ENCODE results near the gene ZNF485.
"Not testable (repeated sequence)": the region's sequence is repeated elsewhere in the genome, so short reads cannot be mapped to it uniquely, and the experiment has no call there.

The ZNF485 gene

GRCh38 chr10:43606323-43607198, at the start of gene ZNF485:
ZNF485 (plus strand) TSS chr10:43606438; CDS start chr10:43607051, 613 bp downstream.
- no peak for DNase-seq

GRCh38 chr10:43557214-43557613, 49.0 kb upstream of the ZNF485 start:
- DNase-seq, result no peak

GRCh38 chr10:43569681-43570080, 36.6 kb upstream of the ZNF485 start:
- no peak for DNase-seq

GRCh38 chr10:43570971-43571370, 35.3 kb upstream of the ZNF485 start:
- DNase-seq, result no peak

GRCh38 chr10:43573250-43574000, 32.8 kb upstream of the ZNF485 start:
- DNase-seq, result no peak

- no peak for DNase-seq
Measured at GRCh38 chr10:43574001-43574892, 32.0 kb upstream of the ZNF485 start, which contains the start of gene ZNF239. ZNF239 (minus strand) TSS chr10:43574616; CDS start chr10:43558079, 16,537 bp downstream.

GRCh38 chr10:43574906-43575305, 31.3 kb upstream of the ZNF485 start:
- DNase-seq, result no peak

GRCh38 chr10:43576062-43576461, 30.2 kb upstream of the ZNF485 start:
- DNase-seq, result no peak

- DNase-seq, result no peak
Measured at GRCh38 chr10:43576580-43576979, 29.7 kb upstream of the ZNF485 start.

GRCh38 chr10:43584051-43584450, 22.2 kb upstream of the ZNF485 start:
- no peak for DNase-seq

- DNase-seq, result no peak
Measured at GRCh38 chr10:43585046-43585445, 21.2 kb upstream of the ZNF485 start.

- no peak for DNase-seq
Measured at GRCh38 chr10:43585981-43586729, 20.1 kb upstream of the ZNF485 start.

GRCh38 chr10:43586730-43587115, 19.5 kb upstream of the ZNF485 start:
- DNase-seq, result not testable (repeated sequence)

- DNase-seq, result no peak
Measured at GRCh38 chr10:43591303-43591904, 14.8 kb upstream of the ZNF485 start.

GRCh38 chr10:43594944-43595589, 11.2 kb upstream of the ZNF485 start:
- DNase-seq, result no peak

- DNase-seq, result no peak
Measured at GRCh38 chr10:43595739-43596298, 10.4 kb upstream of the ZNF485 start.

- DNase-seq, result no peak
Measured at GRCh38 chr10:43596546-43596945, 9.7 kb upstream of the ZNF485 start.

- no peak for DNase-seq
Measured at GRCh38 chr10:43598446-43598845, 7.8 kb upstream of the ZNF485 start.

- no peak for DNase-seq
Measured at GRCh38 chr10:43599333-43599732, 6.9 kb upstream of the ZNF485 start.

GRCh38 chr10:43601576-43601975, 4.7 kb upstream of the ZNF485 start:
- DNase-seq, result not testable (repeated sequence)

GRCh38 chr10:43605850-43606322, 352 bp upstream of the ZNF485 start:
- no peak for DNase-seq
